ENCODE data around the gene SETD1B.
"Not testable (repeated sequence)": the region's sequence is repeated elsewhere in the genome, so short reads cannot be mapped to it uniquely, and the experiment has no call there.

SETD1B gene

GRCh38 chr12:121861636-121862254, 57.9 kb downstream of the SETD1B start:
- DNase-seq (ENCODE audit: low spot score), result no peak
- TF ChIP-seq, protein P1, sequence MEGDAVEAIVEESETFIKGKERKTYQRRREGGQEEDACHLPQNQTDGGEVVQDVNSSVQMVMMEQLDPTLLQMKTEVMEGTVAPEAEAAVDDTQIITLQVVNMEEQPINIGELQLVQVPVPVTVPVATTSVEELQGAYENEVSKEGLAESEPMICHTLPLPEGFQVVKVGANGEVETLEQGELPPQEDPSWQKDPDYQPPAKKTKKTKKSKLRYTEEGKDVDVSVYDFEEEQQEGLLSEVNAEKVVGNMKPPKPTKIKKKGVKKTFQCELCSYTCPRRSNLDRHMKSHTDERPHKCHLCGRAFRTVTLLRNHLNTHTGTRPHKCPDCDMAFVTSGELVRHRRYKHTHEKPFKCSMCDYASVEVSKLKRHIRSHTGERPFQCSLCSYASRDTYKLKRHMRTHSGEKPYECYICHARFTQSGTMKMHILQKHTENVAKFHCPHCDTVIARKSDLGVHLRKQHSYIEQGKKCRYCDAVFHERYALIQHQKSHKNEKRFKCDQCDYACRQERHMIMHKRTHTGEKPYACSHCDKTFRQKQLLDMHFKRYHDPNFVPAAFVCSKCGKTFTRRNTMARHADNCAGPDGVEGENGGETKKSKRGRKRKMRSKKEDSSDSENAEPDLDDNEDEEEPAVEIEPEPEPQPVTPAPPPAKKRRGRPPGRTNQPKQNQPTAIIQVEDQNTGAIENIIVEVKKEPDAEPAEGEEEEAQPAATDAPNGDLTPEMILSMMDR (IDR thresholded peaks at IDR 0.05; ENCODE audit: extremely low read depth, missing control alignments), result no peak

DNA sequence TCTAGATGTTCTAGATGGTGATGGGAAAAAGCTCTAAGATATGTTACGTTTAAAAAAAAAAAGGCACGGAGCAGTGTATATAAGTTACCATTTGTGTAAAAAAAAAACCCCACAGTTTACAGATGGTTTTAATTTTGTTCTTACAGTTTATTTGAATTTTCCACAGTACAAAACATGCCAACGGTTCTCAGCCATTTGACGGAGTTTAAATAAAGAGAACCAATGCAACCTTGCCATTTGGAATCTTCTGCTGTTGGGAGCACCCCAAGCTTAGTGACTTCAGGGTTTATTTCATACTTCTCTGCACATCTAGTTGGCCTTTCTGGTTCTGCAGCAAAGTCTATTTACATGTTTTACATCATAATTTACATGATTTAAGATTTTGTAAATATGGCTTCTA, 62.5 kb downstream of the SETD1B start:
- TF ChIP-seq, protein P1 (IDR thresholded peaks at IDR 0.05; ENCODE audit: extremely low read depth, missing control alignments), result no peak
- DNase-seq (ENCODE audit: low spot score), result no peak

- not testable (repeated sequence) for DNase-seq (ENCODE audit: low spot score)
Measured at GRCh38 chr12:121869229-121869628, 65.4 kb downstream of the SETD1B start.

GRCh38 chr12:121871467-121871866, 67.7 kb downstream of the SETD1B start:
- DNase-seq (ENCODE audit: low spot score), result no peak
- TF ChIP-seq, protein P1 (IDR thresholded peaks at IDR 0.05; ENCODE audit: extremely low read depth, missing control alignments), result no peak

- no peak for DNase-seq (ENCODE audit: low spot score)
- TF ChIP-seq, protein P1 (IDR thresholded peaks at IDR 0.05; ENCODE audit: extremely low read depth, missing control alignments), result no peak
Measured at GRCh38 chr12:121872546-121873215, 68.9 kb downstream of the SETD1B start.

- TF ChIP-seq, protein P1 (IDR thresholded peaks at IDR 0.05; ENCODE audit: extremely low read depth, missing control alignments), result no peak
- DNase-seq (ENCODE audit: low spot score), result no peak
Measured at GRCh38 chr12:121873216-121873569, 69.4 kb downstream of the SETD1B start.

GRCh38 chr12:121874071-121874470, 70.3 kb downstream of the SETD1B start:
- DNase-seq (ENCODE audit: low spot score), result no peak
- TF ChIP-seq, protein P1 (IDR thresholded peaks at IDR 0.05; ENCODE audit: extremely low read depth, missing control alignments), result no peak

GRCh38 chr12:121875582-121875981, 71.8 kb downstream of the SETD1B start:
- TF ChIP-seq, protein P1 (IDR thresholded peaks at IDR 0.05; ENCODE audit: extremely low read depth, missing control alignments), result no peak

DNA sequence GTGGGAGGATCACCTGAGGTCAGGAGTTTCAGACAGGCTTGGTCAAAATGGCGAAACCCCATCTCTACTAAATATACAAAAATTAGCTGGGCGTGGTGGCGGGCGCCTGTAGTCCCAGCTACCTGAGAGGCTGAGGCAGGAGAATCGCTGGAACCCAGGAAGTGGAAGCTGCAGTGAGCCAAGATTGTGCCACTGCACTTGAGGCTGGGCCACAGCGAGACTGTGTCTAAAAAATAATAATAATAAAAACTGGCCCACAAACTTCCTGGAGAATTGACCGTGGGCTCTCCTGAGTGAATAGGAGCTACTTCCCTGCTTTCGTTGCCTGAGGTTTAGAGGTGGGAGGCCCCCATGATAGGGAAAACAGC, 72.3 kb downstream of the SETD1B start:
- DNase-seq (ENCODE audit: low spot score), result not testable (repeated sequence)

More at GRCh38 chr12:121875582-121875981, 71.8 kb downstream of the SETD1B start:
- DNase-seq (ENCODE audit: low spot score), result no peak
